Neural cell (in vitro differentiated cells): ENCODE results near the gene IFT122. TPM values are rescaled to one million over a fixed set of nuclear protein-coding genes. Genes with fewer than 3 reads are reported as not detected.
"Not testable (repeated sequence)": the region's sequence is repeated elsewhere in the genome, so short reads cannot be mapped to it uniquely, and the experiment has no call there.

Source experiments
- H2AFZ ChIP-seq: fragments of 200-600, 300-800 bp; sonication (generic), shearing (Covaris generic); 2 replicates; pipeline ENCODE4 v1.6.0; 2014; ENCODE audit warnings: low read depth, mild to moderate bottlenecking, antibody characterized with exemption, low read length, moderate library complexity
- H3F3A ChIP-seq: fragments of 200-600 bp; shearing (Covaris generic); 2 replicates; pipeline ENCODE4 v1.6.1; 2016; ENCODE audit warnings: mild to moderate bottlenecking, moderate library complexity, mixed read lengths, antibody characterized with exemption, low read length; ENCODE audit not compliant: insufficient read depth, poor library complexity, severe bottlenecking
- H3K27ac ChIP-seq: fragments of 200-600, 300-800 bp; sonication (generic), shearing (Covaris generic); 2 replicates; pipeline ENCODE4 v1.5.1; 2014; ENCODE audit warnings: mild to moderate bottlenecking, low read length, moderate library complexity
- H3K27me3 ChIP-seq: fragments of 300-800, 200-600 bp; sonication (generic), shearing (Covaris generic); 2 replicates; pipeline ENCODE4 v1.6.0; 2014; ENCODE audit warnings: mild to moderate bottlenecking, low read depth, low read length, moderate library complexity; ENCODE audit not compliant: insufficient read depth
- H3K36me3 ChIP-seq: fragments of 300-800, 200-600 bp; sonication (generic), shearing (Covaris generic); 2 replicates; pipeline ENCODE4 v1.5.1; 2014; ENCODE audit warnings: mild to moderate bottlenecking, antibody characterized with exemption, low read length, moderate library complexity; ENCODE audit not compliant: insufficient read depth
- H3K4me2 ChIP-seq: fragments of 300-800, 200-600 bp; sonication (generic), shearing (Covaris generic); 2 replicates; pipeline ENCODE4 v1.6.0; 2014; ENCODE audit warnings: mild to moderate bottlenecking, low read length
- H3K4me3 ChIP-seq: fragments of 300-800, 200-600 bp; sonication (generic), shearing (Covaris generic); 2 replicates; pipeline ENCODE4 v1.5.1; 2014; ENCODE audit warnings: mild to moderate bottlenecking, low read length, moderate library complexity
- H3K79me2 ChIP-seq: fragments of 200-600 bp; shearing (Covaris generic); replicated peaks from 2 replicates; pipeline ENCODE4 v1.6.0; 2014; ENCODE audit warnings: mild to moderate bottlenecking, low read length, moderate library complexity; ENCODE audit not compliant: insufficient read depth
- H3K9ac ChIP-seq: fragments of 300-800, 200-600 bp; sonication (generic), shearing (Covaris generic); 2 replicates; pipeline ENCODE4 v1.6.1; 2016; ENCODE audit warnings: mild to moderate bottlenecking, low read length, mixed read lengths
- H3K9me2 ChIP-seq: fragments of 200-600 bp; shearing (Covaris generic); 2 replicates; pipeline ENCODE4 v1.6.1; 2016; ENCODE audit warnings: mild to moderate bottlenecking, low read length, mixed read lengths; ENCODE audit not compliant: insufficient read depth
- H3K9me3 ChIP-seq: fragments of 200-600, 300-800 bp; sonication (generic), shearing (Covaris generic); 2 replicates; pipeline ENCODE4 v1.6.1; 2016; ENCODE audit warnings: mild to moderate bottlenecking, mixed run types, low read length, moderate library complexity, mixed read lengths
- H4K20me1 ChIP-seq: fragments of 200-600 bp; shearing (Covaris generic); 2 replicates; pipeline ENCODE4 v1.6.1; 2016; ENCODE audit warnings: mild to moderate bottlenecking, mixed run types; ENCODE audit not compliant: insufficient read depth
- EP300 ChIP-seq: fragments of 450-650 bp; conservative IDR thresholded peaks from 2 replicates; pipeline ENCODE4 v1.6.1; 2014; ENCODE audit warnings: antibody characterized with exemption, mild to moderate bottlenecking, moderate library complexity; ENCODE audit not compliant: poor library complexity, severe bottlenecking
- EZH2 ChIP-seq: fragments of 200-600, 300-800 bp; shearing (Covaris generic), sonication (generic); IDR thresholded peaks from 2 replicates; pipeline ENCODE4 v1.6.1; 2014; ENCODE audit warnings: antibody characterized with exemption, low read length, borderline replicate concordance, mild to moderate bottlenecking; ENCODE audit not compliant: insufficient read depth, poor library complexity, severe bottlenecking
- MXI1 ChIP-seq: fragments of 450-650 bp; conservative IDR thresholded peaks from 2 replicates; pipeline ENCODE4 v1.6.1; 2014; ENCODE audit warnings: antibody characterized with exemption, mild to moderate bottlenecking; ENCODE audit not compliant: poor library complexity, severe bottlenecking
- POLR2AphosphoS5 ChIP-seq: IDR thresholded peaks from 2 replicates; pipeline ENCODE4 v1.6.1; 2012
- RAD21 ChIP-seq: fragments of 450-650 bp; conservative IDR thresholded peaks from 2 replicates; pipeline ENCODE4 v1.6.1; 2014; ENCODE audit warnings: antibody characterized with exemption, mild to moderate bottlenecking, moderate library complexity
- SMC3 ChIP-seq: fragments of 450-650 bp; conservative IDR thresholded peaks from 2 replicates; pipeline ENCODE4 v1.6.1; 2014; ENCODE audit warnings: antibody characterized with exemption, mild to moderate bottlenecking, moderate library complexity; ENCODE audit not compliant: poor library complexity
- TAF1 ChIP-seq: IDR thresholded peaks from 2 replicates; pipeline ENCODE4 v1.6.1; 2012; ENCODE audit warnings: low read depth
- polyA plus RNA-seq: library from polyadenylated mRNA; depleted of rRNA; stranded (reverse); fragments of >200 nt; gene quantifications from 2 replicates; pipeline ENCODE4 v1.2.3, GENCODE V29; 2014
- TF ChIP-seq, protein P1 (sequence below): IDR thresholded peaks from 2 replicates; pipeline ENCODE4 v1.6.1; 2012; ENCODE audit warnings: borderline replicate concordance
- TF ChIP-seq, protein P2 (sequence below): fragments of 450-650 bp; IDR thresholded peaks from 2 replicates; pipeline ENCODE4 v1.5.1; 2014; ENCODE audit warnings: antibody characterized with exemption, mild to moderate bottlenecking, moderate library complexity; ENCODE audit not compliant: poor library complexity, severe bottlenecking

Gene IFT122
- polyA plus RNA-seq, 1 donor from 2014 or later: 28.3 TPM

DNA sequence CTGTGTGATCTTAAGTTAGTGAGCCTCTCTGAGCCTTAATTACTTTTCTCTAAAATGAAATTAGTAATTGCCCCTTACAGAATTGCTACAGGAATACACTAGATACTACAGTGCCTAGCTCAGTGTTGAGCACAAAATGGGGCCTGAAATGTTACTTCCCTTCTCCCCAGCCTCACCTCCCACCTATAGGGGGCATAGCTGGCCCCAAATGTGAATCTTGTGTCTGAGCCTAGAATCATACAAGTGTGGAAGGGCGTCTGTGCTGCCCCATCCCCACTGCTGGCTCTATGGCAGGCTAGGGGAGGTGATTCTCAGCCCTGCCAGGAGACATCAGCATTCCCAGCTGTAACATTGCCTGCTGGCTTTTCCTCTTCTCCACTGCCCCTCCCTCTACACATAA, 42.7 kb downstream of the IFT122 start:
- Histone ChIP-seq H3K36me3 (no peaks in the 10 kb centered on the region), H3K4me3 (no peak overlapping the region), H3F3A (no peaks in the 10 kb centered on the region), H3K27me3 (no peaks in the 10 kb centered on the region), H3K79me2 (no peaks in the 10 kb centered on the region), H3K9me2 (no peaks in the 10 kb centered on the region), H4K20me1 (no peaks in the 10 kb centered on the region), H3K27ac (no peak overlapping the region), H3K9ac (no peak overlapping the region), H2AFZ (no peak overlapping the region), H3K4me2 (no peak overlapping the region), H3K9me3 (no peaks in the 10 kb centered on the region)
- TF ChIP-seq RAD21: no peak
- no peak for TF ChIP-seq TAF1
- TF ChIP-seq, protein P1, sequence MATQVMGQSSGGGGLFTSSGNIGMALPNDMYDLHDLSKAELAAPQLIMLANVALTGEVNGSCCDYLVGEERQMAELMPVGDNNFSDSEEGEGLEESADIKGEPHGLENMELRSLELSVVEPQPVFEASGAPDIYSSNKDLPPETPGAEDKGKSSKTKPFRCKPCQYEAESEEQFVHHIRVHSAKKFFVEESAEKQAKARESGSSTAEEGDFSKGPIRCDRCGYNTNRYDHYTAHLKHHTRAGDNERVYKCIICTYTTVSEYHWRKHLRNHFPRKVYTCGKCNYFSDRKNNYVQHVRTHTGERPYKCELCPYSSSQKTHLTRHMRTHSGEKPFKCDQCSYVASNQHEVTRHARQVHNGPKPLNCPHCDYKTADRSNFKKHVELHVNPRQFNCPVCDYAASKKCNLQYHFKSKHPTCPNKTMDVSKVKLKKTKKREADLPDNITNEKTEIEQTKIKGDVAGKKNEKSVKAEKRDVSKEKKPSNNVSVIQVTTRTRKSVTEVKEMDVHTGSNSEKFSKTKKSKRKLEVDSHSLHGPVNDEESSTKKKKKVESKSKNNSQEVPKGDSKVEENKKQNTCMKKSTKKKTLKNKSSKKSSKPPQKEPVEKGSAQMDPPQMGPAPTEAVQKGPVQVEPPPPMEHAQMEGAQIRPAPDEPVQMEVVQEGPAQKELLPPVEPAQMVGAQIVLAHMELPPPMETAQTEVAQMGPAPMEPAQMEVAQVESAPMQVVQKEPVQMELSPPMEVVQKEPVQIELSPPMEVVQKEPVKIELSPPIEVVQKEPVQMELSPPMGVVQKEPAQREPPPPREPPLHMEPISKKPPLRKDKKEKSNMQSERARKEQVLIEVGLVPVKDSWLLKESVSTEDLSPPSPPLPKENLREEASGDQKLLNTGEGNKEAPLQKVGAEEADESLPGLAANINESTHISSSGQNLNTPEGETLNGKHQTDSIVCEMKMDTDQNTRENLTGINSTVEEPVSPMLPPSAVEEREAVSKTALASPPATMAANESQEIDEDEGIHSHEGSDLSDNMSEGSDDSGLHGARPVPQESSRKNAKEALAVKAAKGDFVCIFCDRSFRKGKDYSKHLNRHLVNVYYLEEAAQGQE: no peak
- TF ChIP-seq EZH2: no peak
- TF ChIP-seq, protein P2, sequence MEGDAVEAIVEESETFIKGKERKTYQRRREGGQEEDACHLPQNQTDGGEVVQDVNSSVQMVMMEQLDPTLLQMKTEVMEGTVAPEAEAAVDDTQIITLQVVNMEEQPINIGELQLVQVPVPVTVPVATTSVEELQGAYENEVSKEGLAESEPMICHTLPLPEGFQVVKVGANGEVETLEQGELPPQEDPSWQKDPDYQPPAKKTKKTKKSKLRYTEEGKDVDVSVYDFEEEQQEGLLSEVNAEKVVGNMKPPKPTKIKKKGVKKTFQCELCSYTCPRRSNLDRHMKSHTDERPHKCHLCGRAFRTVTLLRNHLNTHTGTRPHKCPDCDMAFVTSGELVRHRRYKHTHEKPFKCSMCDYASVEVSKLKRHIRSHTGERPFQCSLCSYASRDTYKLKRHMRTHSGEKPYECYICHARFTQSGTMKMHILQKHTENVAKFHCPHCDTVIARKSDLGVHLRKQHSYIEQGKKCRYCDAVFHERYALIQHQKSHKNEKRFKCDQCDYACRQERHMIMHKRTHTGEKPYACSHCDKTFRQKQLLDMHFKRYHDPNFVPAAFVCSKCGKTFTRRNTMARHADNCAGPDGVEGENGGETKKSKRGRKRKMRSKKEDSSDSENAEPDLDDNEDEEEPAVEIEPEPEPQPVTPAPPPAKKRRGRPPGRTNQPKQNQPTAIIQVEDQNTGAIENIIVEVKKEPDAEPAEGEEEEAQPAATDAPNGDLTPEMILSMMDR: no peak
- no peak for TF ChIP-seq POLR2AphosphoS5
- TF ChIP-seq EP300: no peak
- no peak for TF ChIP-seq SMC3
- no peak for TF ChIP-seq MXI1

DNA sequence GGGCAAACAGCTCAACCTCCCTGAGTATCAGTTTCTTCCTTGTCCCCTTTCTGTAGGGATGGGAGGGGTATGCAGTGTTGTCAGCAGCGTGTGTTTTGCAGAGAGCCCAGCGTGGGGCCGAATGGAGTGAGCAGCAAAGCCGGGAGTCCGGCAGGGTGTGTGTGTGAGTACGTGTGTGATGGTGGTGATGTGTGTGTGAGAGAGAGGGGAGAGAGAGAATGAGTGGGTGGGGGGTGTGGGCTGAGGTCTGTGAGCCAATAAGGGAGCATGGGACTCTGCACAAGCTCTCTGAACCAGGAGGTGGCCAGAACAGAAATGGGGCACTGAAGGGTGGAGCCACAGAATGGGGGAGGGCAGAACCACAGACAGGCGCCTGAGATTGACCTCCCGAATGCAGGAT, 43.8 kb downstream of the IFT122 start:
- Histone ChIP-seq H3K4me2 (no peak overlapping the region), H3F3A (no peaks in the 10 kb centered on the region), H2AFZ (no peak overlapping the region), H3K9ac (no peak overlapping the region), H3K27ac (no peak overlapping the region), H3K36me3 (no peaks in the 10 kb centered on the region), H3K27me3 (no peaks in the 10 kb centered on the region), H3K79me2 (no peaks in the 10 kb centered on the region), H3K4me3 (no peak overlapping the region), H3K9me3 (no peaks in the 10 kb centered on the region), H4K20me1 (no peaks in the 10 kb centered on the region), H3K9me2 (no peaks in the 10 kb centered on the region)
- TF ChIP-seq RAD21 (no peak), MXI1 (no peak), SMC3 (no peak), EP300 (no peak), POLR2AphosphoS5 (no peak), EZH2 (no peak), TAF1 (no peak)
- TF ChIP-seq, protein P1: no peak
- TF ChIP-seq, protein P2: no peak

DNA sequence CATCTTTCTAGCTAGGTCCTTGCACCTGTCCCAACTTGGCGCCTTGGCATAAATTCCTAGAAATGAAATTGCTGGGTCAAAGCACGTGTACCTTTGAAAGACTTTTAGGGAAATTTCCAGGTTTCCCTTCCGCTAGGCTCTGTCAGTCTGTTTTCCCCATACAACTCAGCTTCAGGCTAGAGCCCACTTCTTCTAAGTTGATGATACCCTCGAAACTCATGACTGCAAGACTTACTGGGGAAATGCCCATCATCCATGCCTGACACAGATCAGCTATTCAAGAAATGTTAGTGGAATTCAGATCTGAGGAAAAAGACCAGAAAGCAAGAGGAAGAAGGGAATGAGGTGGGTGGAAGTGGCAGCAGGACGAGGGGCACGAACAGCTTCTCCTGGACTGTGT, 45.1 kb downstream of the IFT122 start:
- H4K20me1 ChIP-seq, H3K4me3 ChIP-seq, H3K9ac ChIP-seq, H3F3A ChIP-seq, H3K36me3 ChIP-seq, H3K79me2 ChIP-seq, H2AFZ ChIP-seq, H3K9me3 ChIP-seq, H3K27me3 ChIP-seq, H3K27ac ChIP-seq, H3K9me2 ChIP-seq, H3K4me2 ChIP-seq: not testable (repeated sequence)
